WTC11 (cell line): ENCODE data around the gene LSP1. TPM values are rescaled to one million over a fixed set of nuclear protein-coding genes. Genes with fewer than 3 reads are reported as not detected.

Experiments
- ATAC-seq: fragments of 200-7000 bp; cut with Tn5 transposase; 2 replicates; pipeline ENCODE4 v1.10.0; 2021; ENCODE audit warnings: mild to moderate bottlenecking, moderate library complexity
- CTCF ChIA-PET: fragments of 300-600 bp; sonication (Branson Sonifier 250); formaldehyde crosslinking; loops from one replicate; lab custom pipeline; 2021; ENCODE audit warnings: antibody characterized with exemption; lab: Charles Lee
- POLR2A ChIA-PET: fragments of 350-600 bp; sonication (Branson Sonifier 250); formaldehyde crosslinking; loops from one replicate; lab custom pipeline; 2021; ENCODE audit warnings: antibody characterized with exemption; lab: Charles Lee
- DNase-seq: peaks from one replicate; pipeline ENCODE4 v3.0.0; 2021; ENCODE audit warnings: low spot score
- H3K27ac Mint-ChIP-seq: 2 replicates; pipeline ENCODE4 v1.8.0; 2021; ENCODE audit warnings: mixed read lengths
- H3K27me3 Mint-ChIP-seq: 2 replicates; pipeline ENCODE4 v1.8.0; 2021; ENCODE audit warnings: low read depth, mild to moderate bottlenecking, moderate library complexity, mixed read lengths
- H3K36me3 Mint-ChIP-seq: 2 replicates; pipeline ENCODE4 v1.8.0; 2021; ENCODE audit warnings: mixed read lengths
- H3K4me1 Mint-ChIP-seq: 2 replicates; pipeline ENCODE4 v1.8.0; 2022; ENCODE audit warnings: mixed read lengths
- H3K4me3 Mint-ChIP-seq: 2 replicates; pipeline ENCODE4 v1.8.0; 2021; ENCODE audit warnings: mild to moderate bottlenecking, moderate library complexity, mixed read lengths
- H3K9me3 Mint-ChIP-seq: 2 replicates; pipeline ENCODE4 v1.8.0; 2021; ENCODE audit warnings: mixed read lengths
- GTF2I ChIP-seq: fragments of 250-450 bp; sonication (Bioruptor Pico); conservative IDR thresholded peaks from 2 replicates; pipeline ENCODE4 v1.4.0; 2021; ENCODE audit warnings: mild to moderate bottlenecking
- MYBL2 ChIP-seq: sonication (generic); formaldehyde crosslinking; IDR thresholded peaks from 2 replicates; pipeline ENCODE4 v1.8.1; 2023; ENCODE audit warnings: mild to moderate bottlenecking, moderate library complexity, missing genetic modification reagents
- NFATC4 ChIP-seq: fragments of 250-450 bp; sonication (Bioruptor Pico); IDR thresholded peaks from 2 replicates; pipeline ENCODE4 v1.9.0; 2021; ENCODE audit warnings: mild to moderate bottlenecking
- NR3C1 ChIP-seq: sonication (generic); formaldehyde crosslinking; conservative IDR thresholded peaks from 2 replicates; pipeline ENCODE4 v1.8.1; 2023; ENCODE audit warnings: low read depth, mild to moderate bottlenecking, missing genetic modification reagents
- RORB ChIP-seq: fragments of 250-450 bp; sonication (Bioruptor Pico); IDR thresholded peaks from 2 replicates; pipeline ENCODE4 v1.9.0; 2021; ENCODE audit warnings: mild to moderate bottlenecking
- TCF7 ChIP-seq: sonication (generic); formaldehyde crosslinking; IDR thresholded peaks from 2 replicates; pipeline ENCODE4 v1.8.0; 2022; ENCODE audit warnings: mild to moderate bottlenecking, low read depth, missing genetic modification reagents, moderate library complexity
- TP53 ChIP-seq: sonication (generic); formaldehyde crosslinking; IDR thresholded peaks from 2 replicates; pipeline ENCODE4 v1.8.1; 2023; ENCODE audit warnings: mild to moderate bottlenecking, missing genetic modification reagents
- ZNF219 ChIP-seq: sonication (generic); formaldehyde crosslinking; IDR thresholded peaks from 2 replicates; pipeline ENCODE4 v1.8.0; 2023; ENCODE audit warnings: missing genetic modification reagents, mild to moderate bottlenecking, borderline replicate concordance
- ZNF232 ChIP-seq: sonication (generic); formaldehyde crosslinking; IDR thresholded peaks from 2 replicates; pipeline ENCODE4 v1.8.0; 2022; ENCODE audit warnings: mild to moderate bottlenecking, missing genetic modification reagents
- ZNF416 ChIP-seq: fragments of 250-450 bp; sonication (Bioruptor Pico); IDR thresholded peaks from 2 replicates; pipeline ENCODE4 v1.9.0; 2021; ENCODE audit warnings: mild to moderate bottlenecking, inconsistent platforms
- ZNF671 ChIP-seq: fragments of 250-450 bp; sonication (Bioruptor Pico); IDR thresholded peaks from 2 replicates; pipeline ENCODE4 v1.8.0; 2021; ENCODE audit warnings: mild to moderate bottlenecking
- total RNA-seq: library from RNA; stranded (reverse); gene quantifications from 3 replicates; pipeline ENCODE4 v1.2.3, GENCODE V29; 2021
- TF ChIP-seq, protein P1 (sequence below): sonication (generic); formaldehyde crosslinking; IDR thresholded peaks from 2 replicates; pipeline ENCODE4 v1.8.0; 2023; ENCODE audit warnings: mild to moderate bottlenecking, missing genetic modification reagents
- TF ChIP-seq, protein P2 (sequence below): sonication (generic); formaldehyde crosslinking; IDR thresholded peaks from 2 replicates; pipeline ENCODE4 v1.8.1; 2023; ENCODE audit warnings: mild to moderate bottlenecking, missing genetic modification reagents
- TF ChIP-seq, protein P3 (sequence below): sonication (generic); formaldehyde crosslinking; IDR thresholded peaks from 2 replicates; pipeline ENCODE4 v1.8.0; 2023; ENCODE audit warnings: missing genetic modification reagents, mild to moderate bottlenecking, borderline replicate concordance
- TF ChIP-seq, protein P4 (sequence below): sonication (generic); formaldehyde crosslinking; IDR thresholded peaks from 2 replicates; pipeline ENCODE4 v1.8.1; 2023; ENCODE audit warnings: mild to moderate bottlenecking, missing genetic modification reagents, moderate library complexity
- TF ChIP-seq, protein P5 (sequence below): sonication (generic); formaldehyde crosslinking; IDR thresholded peaks from 2 replicates; pipeline ENCODE4 v1.8.0; 2022; ENCODE audit warnings: mild to moderate bottlenecking, missing genetic modification reagents
- TF ChIP-seq, protein P6 (sequence below): fragments of 250-450 bp; sonication (Bioruptor Pico); IDR thresholded peaks from 2 replicates; pipeline ENCODE4 v1.9.0; 2021; ENCODE audit warnings: mild to moderate bottlenecking

The LSP1 gene
- total RNA-seq, 1 experiment from 2014 or later = 0.77 TPM

DNA sequence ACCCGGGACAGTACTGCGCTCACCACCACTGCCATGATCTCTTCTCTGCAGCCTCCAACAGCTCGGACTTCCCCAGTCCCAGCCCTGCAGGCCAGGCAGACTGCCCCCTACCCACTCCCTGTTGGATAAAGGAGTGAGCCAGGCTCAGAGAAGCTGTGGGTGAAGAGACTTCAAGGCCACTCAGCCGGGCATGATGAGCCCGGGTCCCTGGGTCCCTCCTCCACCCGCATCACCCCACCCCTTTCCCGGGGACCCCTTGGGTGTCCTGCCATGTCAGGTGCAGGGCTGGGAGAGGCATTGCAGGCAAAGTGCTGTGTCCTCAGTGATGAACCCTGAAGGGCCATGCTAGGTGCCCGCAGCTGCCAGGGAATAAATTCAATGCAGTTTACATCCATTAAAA is 14.5 kb downstream of the LSP1 start:
- Mint-ChIP-seq H3K27ac (no peak overlapping the region), H3K9me3 (no peaks in the 10 kb centered on the region), H3K27me3 (no peaks in the 10 kb centered on the region), H3K36me3 (no peaks in the 10 kb centered on the region), H3K4me3 (no peak overlapping the region), H3K4me1 (no peaks in the 10 kb centered on the region; the same call in none of the 2 replicates)
- no peak for TF ChIP-seq ZNF232
- no peak for TF ChIP-seq RORB
- TF ChIP-seq, protein P1, sequence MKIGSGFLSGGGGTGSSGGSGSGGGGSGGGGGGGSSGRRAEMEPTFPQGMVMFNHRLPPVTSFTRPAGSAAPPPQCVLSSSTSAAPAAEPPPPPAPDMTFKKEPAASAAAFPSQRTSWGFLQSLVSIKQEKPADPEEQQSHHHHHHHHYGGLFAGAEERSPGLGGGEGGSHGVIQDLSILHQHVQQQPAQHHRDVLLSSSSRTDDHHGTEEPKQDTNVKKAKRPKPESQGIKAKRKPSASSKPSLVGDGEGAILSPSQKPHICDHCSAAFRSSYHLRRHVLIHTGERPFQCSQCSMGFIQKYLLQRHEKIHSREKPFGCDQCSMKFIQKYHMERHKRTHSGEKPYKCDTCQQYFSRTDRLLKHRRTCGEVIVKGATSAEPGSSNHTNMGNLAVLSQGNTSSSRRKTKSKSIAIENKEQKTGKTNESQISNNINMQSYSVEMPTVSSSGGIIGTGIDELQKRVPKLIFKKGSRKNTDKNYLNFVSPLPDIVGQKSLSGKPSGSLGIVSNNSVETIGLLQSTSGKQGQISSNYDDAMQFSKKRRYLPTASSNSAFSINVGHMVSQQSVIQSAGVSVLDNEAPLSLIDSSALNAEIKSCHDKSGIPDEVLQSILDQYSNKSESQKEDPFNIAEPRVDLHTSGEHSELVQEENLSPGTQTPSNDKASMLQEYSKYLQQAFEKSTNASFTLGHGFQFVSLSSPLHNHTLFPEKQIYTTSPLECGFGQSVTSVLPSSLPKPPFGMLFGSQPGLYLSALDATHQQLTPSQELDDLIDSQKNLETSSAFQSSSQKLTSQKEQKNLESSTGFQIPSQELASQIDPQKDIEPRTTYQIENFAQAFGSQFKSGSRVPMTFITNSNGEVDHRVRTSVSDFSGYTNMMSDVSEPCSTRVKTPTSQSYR = no peak
- TF ChIP-seq, protein P2, sequence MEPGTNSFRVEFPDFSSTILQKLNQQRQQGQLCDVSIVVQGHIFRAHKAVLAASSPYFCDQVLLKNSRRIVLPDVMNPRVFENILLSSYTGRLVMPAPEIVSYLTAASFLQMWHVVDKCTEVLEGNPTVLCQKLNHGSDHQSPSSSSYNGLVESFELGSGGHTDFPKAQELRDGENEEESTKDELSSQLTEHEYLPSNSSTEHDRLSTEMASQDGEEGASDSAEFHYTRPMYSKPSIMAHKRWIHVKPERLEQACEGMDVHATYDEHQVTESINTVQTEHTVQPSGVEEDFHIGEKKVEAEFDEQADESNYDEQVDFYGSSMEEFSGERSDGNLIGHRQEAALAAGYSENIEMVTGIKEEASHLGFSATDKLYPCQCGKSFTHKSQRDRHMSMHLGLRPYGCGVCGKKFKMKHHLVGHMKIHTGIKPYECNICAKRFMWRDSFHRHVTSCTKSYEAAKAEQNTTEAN (CRISPR knock-in tag) = no peak
- TF ChIP-seq NFATC4 (CRISPR knock-in tag) = no peak
- no peak for TF ChIP-seq TP53 (CRISPR knock-in tag)
- TF ChIP-seq GTF2I (CRISPR knock-in tag) = no peak
- no peak for TF ChIP-seq NR3C1 (CRISPR knock-in tag)
- TF ChIP-seq, protein P3, sequence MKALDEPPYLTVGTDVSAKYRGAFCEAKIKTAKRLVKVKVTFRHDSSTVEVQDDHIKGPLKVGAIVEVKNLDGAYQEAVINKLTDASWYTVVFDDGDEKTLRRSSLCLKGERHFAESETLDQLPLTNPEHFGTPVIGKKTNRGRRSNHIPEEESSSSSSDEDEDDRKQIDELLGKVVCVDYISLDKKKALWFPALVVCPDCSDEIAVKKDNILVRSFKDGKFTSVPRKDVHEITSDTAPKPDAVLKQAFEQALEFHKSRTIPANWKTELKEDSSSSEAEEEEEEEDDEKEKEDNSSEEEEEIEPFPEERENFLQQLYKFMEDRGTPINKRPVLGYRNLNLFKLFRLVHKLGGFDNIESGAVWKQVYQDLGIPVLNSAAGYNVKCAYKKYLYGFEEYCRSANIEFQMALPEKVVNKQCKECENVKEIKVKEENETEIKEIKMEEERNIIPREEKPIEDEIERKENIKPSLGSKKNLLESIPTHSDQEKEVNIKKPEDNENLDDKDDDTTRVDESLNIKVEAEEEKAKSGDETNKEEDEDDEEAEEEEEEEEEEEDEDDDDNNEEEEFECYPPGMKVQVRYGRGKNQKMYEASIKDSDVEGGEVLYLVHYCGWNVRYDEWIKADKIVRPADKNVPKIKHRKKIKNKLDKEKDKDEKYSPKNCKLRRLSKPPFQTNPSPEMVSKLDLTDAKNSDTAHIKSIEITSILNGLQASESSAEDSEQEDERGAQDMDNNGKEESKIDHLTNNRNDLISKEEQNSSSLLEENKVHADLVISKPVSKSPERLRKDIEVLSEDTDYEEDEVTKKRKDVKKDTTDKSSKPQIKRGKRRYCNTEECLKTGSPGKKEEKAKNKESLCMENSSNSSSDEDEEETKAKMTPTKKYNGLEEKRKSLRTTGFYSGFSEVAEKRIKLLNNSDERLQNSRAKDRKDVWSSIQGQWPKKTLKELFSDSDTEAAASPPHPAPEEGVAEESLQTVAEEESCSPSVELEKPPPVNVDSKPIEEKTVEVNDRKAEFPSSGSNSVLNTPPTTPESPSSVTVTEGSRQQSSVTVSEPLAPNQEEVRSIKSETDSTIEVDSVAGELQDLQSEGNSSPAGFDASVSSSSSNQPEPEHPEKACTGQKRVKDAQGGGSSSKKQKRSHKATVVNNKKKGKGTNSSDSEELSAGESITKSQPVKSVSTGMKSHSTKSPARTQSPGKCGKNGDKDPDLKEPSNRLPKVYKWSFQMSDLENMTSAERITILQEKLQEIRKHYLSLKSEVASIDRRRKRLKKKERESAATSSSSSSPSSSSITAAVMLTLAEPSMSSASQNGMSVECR (CRISPR knock-in tag) = no peak
- no peak for TF ChIP-seq ZNF416
- no peak for TF ChIP-seq ZNF671 (CRISPR knock-in tag)
- CTCF ChIA-PET = interaction anchor here (0.8 to 3.0 kb wide), 6 partner anchors 8 to 215 kb away, joined by 3 to 14 read pairs (median 4); no protein-coding TSS in a partner anchor
- POLR2A ChIA-PET = interaction anchor here (0.5 kb wide), 1 partner anchor 17 kb away, joined by 9 read pairs; no protein-coding TSS in a partner anchor
- ATAC-seq = no peak
- no peak for DNase-seq

DNA sequence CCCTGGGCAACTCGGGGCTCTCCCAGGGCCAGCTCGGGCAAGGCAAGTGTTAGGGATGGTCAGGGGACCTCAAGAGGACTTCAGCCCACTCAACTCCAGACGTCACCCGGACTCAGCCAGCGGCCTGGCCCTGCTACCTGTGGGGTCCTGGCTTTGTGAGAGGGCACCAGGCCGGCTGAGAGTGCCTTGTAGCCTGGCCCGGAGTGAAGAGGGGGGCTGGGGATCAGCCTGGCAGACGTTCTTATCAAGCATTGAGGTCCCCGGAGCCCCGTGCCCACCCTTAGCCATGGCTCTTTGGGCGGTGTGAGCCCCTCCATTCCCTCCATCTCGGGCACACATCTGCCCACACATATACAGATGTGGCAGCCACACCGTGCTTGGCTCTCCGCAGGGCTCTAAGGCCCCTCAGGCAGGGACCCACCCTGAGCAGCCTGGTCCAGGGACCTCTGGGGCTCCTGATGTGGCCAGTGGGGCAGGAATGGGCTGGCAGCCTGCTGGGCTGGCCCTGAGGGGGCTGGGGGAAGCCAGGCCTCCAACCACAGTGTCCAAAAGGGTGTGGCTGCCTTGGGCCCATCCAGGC is 15.3 kb downstream of the LSP1 start:
- H3K4me1 Mint-ChIP-seq = no peaks in the 10 kb centered on the region; the same call in none of the 2 replicates
- ChIA-PET CTCF (interaction anchor here (1.2 to 3.0 kb wide), 3 partner anchors 9 to 283 kb away, joined by 4 to 17 read pairs (median 14); no protein-coding TSS in a partner anchor), POLR2A (no interaction called here)
- no peaks in the 10 kb centered on the region for H3K36me3 Mint-ChIP-seq
- H3K27me3 Mint-ChIP-seq = no peaks in the 10 kb centered on the region
- H3K4me3 Mint-ChIP-seq = no peak overlapping the region
- DNase-seq (no peak), ATAC-seq (no peak)
- no peak overlapping the region for H3K27ac Mint-ChIP-seq
- no peaks in the 10 kb centered on the region for H3K9me3 Mint-ChIP-seq
- TF ChIP-seq, protein P4, sequence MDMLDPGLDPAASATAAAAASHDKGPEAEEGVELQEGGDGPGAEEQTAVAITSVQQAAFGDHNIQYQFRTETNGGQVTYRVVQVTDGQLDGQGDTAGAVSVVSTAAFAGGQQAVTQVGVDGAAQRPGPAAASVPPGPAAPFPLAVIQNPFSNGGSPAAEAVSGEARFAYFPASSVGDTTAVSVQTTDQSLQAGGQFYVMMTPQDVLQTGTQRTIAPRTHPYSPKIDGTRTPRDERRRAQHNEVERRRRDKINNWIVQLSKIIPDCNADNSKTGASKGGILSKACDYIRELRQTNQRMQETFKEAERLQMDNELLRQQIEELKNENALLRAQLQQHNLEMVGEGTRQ (CRISPR knock-in tag) = no peak
- no peak for TF ChIP-seq ZNF219
- TF ChIP-seq, protein P5, sequence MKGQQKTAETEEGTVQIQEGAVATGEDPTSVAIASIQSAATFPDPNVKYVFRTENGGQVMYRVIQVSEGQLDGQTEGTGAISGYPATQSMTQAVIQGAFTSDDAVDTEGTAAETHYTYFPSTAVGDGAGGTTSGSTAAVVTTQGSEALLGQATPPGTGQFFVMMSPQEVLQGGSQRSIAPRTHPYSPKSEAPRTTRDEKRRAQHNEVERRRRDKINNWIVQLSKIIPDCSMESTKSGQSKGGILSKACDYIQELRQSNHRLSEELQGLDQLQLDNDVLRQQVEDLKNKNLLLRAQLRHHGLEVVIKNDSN (CRISPR knock-in tag) = no peak
- TF ChIP-seq MYBL2 (CRISPR knock-in tag) = no peak
- no peak for TF ChIP-seq TCF7 (CRISPR knock-in tag)
- TF ChIP-seq, protein P6, sequence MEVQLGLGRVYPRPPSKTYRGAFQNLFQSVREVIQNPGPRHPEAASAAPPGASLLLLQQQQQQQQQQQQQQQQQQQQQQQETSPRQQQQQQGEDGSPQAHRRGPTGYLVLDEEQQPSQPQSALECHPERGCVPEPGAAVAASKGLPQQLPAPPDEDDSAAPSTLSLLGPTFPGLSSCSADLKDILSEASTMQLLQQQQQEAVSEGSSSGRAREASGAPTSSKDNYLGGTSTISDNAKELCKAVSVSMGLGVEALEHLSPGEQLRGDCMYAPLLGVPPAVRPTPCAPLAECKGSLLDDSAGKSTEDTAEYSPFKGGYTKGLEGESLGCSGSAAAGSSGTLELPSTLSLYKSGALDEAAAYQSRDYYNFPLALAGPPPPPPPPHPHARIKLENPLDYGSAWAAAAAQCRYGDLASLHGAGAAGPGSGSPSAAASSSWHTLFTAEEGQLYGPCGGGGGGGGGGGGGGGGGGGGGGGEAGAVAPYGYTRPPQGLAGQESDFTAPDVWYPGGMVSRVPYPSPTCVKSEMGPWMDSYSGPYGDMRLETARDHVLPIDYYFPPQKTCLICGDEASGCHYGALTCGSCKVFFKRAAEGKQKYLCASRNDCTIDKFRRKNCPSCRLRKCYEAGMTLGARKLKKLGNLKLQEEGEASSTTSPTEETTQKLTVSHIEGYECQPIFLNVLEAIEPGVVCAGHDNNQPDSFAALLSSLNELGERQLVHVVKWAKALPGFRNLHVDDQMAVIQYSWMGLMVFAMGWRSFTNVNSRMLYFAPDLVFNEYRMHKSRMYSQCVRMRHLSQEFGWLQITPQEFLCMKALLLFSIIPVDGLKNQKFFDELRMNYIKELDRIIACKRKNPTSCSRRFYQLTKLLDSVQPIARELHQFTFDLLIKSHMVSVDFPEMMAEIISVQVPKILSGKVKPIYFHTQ (CRISPR knock-in tag) = no peak
